Measurements from ENCODE around the gene TNFAIP2.

The TNFAIP2 gene

GRCh38 chr14:103087343-103087835 is 35.9 kb upstream of the TNFAIP2 start:
- Histone ChIP-seq H4K20me1 (ENCODE audit: insufficient read depth, low read length, poor library complexity, severe bottlenecking) (no peaks in the 10 kb centered on the region), H3K27me3 (ENCODE audit: insufficient read depth, low read length, poor library complexity, severe bottlenecking) (no peaks in the 10 kb centered on the region), H3K9ac (ENCODE audit: low read depth, low read length, poor library complexity, severe bottlenecking) (no peak overlapping the region), H3K4me2 (ENCODE audit: low read depth, low read length, poor library complexity, severe bottlenecking) (no peak overlapping the region), H3F3A (ENCODE audit: low read depth) (no peaks in the 10 kb centered on the region), H3K4me1 (ENCODE audit: insufficient read depth, low read length, poor library complexity, severe bottlenecking) (peaks cover 4% of the 10 kb centered on the region), H3K79me2 (ENCODE audit: insufficient read depth, low read length) (no peaks in the 10 kb centered on the region), H2AFZ (ENCODE audit: low read length) (no peak overlapping the region), H3K9me3 (ENCODE audit: insufficient read depth, low read depth, low read length) (no peaks in the 10 kb centered on the region), H3K4me3 (ENCODE audit: low read length, poor library complexity, severe bottlenecking) (no peak overlapping the region), H3K9me2 (replicated peaks; ENCODE audit: low read depth, low read length) (no peaks in the 10 kb centered on the region), H3K36me3 (ENCODE audit: insufficient read depth, low read length) (no peaks in the 10 kb centered on the region)
- no peak for TF ChIP-seq EZH2phosphoT487 (IDR thresholded peaks at IDR 0.05; ENCODE audit: borderline replicate concordance)
- no peak for TF ChIP-seq CTCF (conservative IDR thresholded peaks at IDR 0.05; ENCODE audit: low read length)

- H3K79me2 ChIP-seq (ENCODE audit: insufficient read depth, low read length): no peaks in the 10 kb centered on the region
- H3K36me3 ChIP-seq (ENCODE audit: insufficient read depth, low read length): no peaks in the 10 kb centered on the region
- no peaks in the 10 kb centered on the region for H3K9me2 ChIP-seq (replicated peaks; ENCODE audit: low read depth, low read length)
- no peak overlapping the region for H3K4me3 ChIP-seq (ENCODE audit: low read length, poor library complexity, severe bottlenecking)
- no peak overlapping the region for H2AFZ ChIP-seq (ENCODE audit: low read length)
- H3K27me3 ChIP-seq (ENCODE audit: insufficient read depth, low read length, poor library complexity, severe bottlenecking): no peaks in the 10 kb centered on the region
- no peaks in the 10 kb centered on the region for H3F3A ChIP-seq (ENCODE audit: low read depth)
- no peak overlapping the region for H3K4me2 ChIP-seq (ENCODE audit: low read depth, low read length, poor library complexity, severe bottlenecking)
- H3K4me1 ChIP-seq (ENCODE audit: insufficient read depth, low read length, poor library complexity, severe bottlenecking): peaks cover 4% of the 10 kb centered on the region
- TF ChIP-seq CTCF (conservative IDR thresholded peaks at IDR 0.05; ENCODE audit: low read length) (no peak), EZH2phosphoT487 (IDR thresholded peaks at IDR 0.05; ENCODE audit: borderline replicate concordance) (no peak)
- H3K9ac ChIP-seq (ENCODE audit: low read depth, low read length, poor library complexity, severe bottlenecking): no peak overlapping the region
- no peaks in the 10 kb centered on the region for H3K9me3 ChIP-seq (ENCODE audit: insufficient read depth, low read depth, low read length)
- no peaks in the 10 kb centered on the region for H4K20me1 ChIP-seq (ENCODE audit: insufficient read depth, low read length, poor library complexity, severe bottlenecking)
Observed at GRCh38 chr14:103088921-103089320, 34.3 kb upstream of the TNFAIP2 start.

- H3K9ac ChIP-seq (ENCODE audit: low read depth, low read length, poor library complexity, severe bottlenecking): no peak overlapping the region
- no peaks in the 10 kb centered on the region for H3K9me2 ChIP-seq (replicated peaks; ENCODE audit: low read depth, low read length)
- H3K79me2 ChIP-seq (ENCODE audit: insufficient read depth, low read length): no peaks in the 10 kb centered on the region
Observed at GRCh38 chr14:103089386-103090335, 33.6 kb upstream of the TNFAIP2 start.

More at GRCh38 chr14:103089386-103090335, 33.6 kb upstream of the TNFAIP2 start:
- Histone ChIP-seq H3K4me1 (ENCODE audit: insufficient read depth, low read length, poor library complexity, severe bottlenecking) (peaks cover 4% of the 10 kb centered on the region), H3K4me3 (ENCODE audit: low read length, poor library complexity, severe bottlenecking) (no peak overlapping the region), H2AFZ (ENCODE audit: low read length) (no peak overlapping the region), H4K20me1 (ENCODE audit: insufficient read depth, low read length, poor library complexity, severe bottlenecking) (no peaks in the 10 kb centered on the region), H3K4me2 (ENCODE audit: low read depth, low read length, poor library complexity, severe bottlenecking) (no peak overlapping the region), H3K36me3 (ENCODE audit: insufficient read depth, low read length) (no peaks in the 10 kb centered on the region), H3F3A (ENCODE audit: low read depth) (no peaks in the 10 kb centered on the region), H3K9me3 (ENCODE audit: insufficient read depth, low read depth, low read length) (no peaks in the 10 kb centered on the region), H3K27me3 (ENCODE audit: insufficient read depth, low read length, poor library complexity, severe bottlenecking) (no peaks in the 10 kb centered on the region)
- TF ChIP-seq CTCF (conservative IDR thresholded peaks at IDR 0.05; ENCODE audit: low read length) (no peak), EZH2phosphoT487 (IDR thresholded peaks at IDR 0.05; ENCODE audit: borderline replicate concordance) (no peak)

All from Loucy (cell line).